ENCODE data around the gene KMT2B. TPM values are rescaled to one million over a fixed set of nuclear protein-coding genes. Genes with fewer than 3 reads are reported as not detected.
"Not testable (repeated sequence)": the region's sequence is repeated elsewhere in the genome, so short reads cannot be mapped to it uniquely, and the experiment has no call there.

KMT2B gene
- polyA plus RNA-seq, 1 donor: 33.2 TPM

DNA sequence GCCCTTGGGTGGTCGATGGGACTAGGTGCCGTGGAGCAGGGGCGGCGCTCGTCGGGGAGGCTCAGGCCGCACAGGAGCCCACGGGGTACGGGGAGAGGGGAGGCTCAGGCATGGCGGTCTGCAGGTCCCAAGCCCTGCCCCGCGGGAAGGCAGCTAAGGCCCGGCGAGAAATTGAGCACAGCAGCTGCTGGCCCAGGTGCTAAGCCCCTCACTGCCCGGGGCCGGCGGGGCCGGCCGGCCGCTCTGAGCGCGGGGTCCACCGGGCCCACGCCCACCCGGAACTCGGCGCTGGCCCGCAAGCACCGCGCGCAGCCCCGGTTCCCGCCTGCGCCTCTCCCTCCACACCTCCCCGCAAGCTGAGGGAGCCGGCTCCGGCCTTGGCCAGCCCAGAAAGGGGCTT is 26.7 kb upstream of the KMT2B start:
- not testable (repeated sequence) for H3K27ac ChIP-seq (ENCODE audit: low read length); H3K36me3 ChIP-seq (ENCODE audit: control insufficient read depth, insufficient read depth, low read length); H3K27me3 ChIP-seq (ENCODE audit: control insufficient read depth, insufficient read depth, low read length); H3K4me1 ChIP-seq (ENCODE audit: control insufficient read depth, insufficient read depth, low read length); DNase-seq; H3K4me3 ChIP-seq (ENCODE audit: low read length); H3K9me3 ChIP-seq (ENCODE audit: control insufficient read depth, low read depth, low read length)
- no CpG with 5 or more reads among the region's 37 CpGs for WGBS (ENCODE audit: insufficient coverage, low lambda C conversion rate)

DNA sequence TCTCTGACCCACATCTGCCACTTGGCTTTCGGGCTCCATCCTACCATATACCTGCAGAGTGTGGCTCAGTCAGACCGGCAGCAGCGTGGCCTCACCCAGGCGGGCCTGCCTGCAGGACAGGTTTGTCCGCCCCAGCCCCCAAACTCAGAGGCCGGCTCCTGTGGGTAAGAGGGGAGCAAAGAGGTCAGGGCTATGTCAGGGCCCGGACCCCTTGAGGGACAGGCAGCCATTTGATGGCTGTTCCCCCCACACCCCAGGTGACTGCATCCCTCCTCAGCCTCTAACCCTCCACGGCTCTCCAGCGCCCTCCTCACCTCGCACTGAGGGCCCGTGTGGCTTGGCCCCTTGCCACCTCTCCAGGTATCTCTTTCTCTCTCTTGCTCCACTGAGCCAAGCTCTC is 25.8 kb upstream of the KMT2B start:
- Histone ChIP-seq H3K4me3 (ENCODE audit: low read length) (no peak overlapping the region), H3K4me1 (ENCODE audit: control insufficient read depth, insufficient read depth, low read length) (no peaks in the 10 kb centered on the region), H3K27ac (ENCODE audit: low read length) (no peak overlapping the region), H3K27me3 (ENCODE audit: control insufficient read depth, insufficient read depth, low read length) (no peaks in the 10 kb centered on the region), H3K36me3 (ENCODE audit: control insufficient read depth, insufficient read depth, low read length) (no peaks in the 10 kb centered on the region), H3K9me3 (ENCODE audit: control insufficient read depth, low read depth, low read length) (no peaks in the 10 kb centered on the region)
- no peak for DNase-seq
- WGBS (ENCODE audit: insufficient coverage, low lambda C conversion rate): no CpG with 5 or more reads among the region's 11 CpGs

DNA sequence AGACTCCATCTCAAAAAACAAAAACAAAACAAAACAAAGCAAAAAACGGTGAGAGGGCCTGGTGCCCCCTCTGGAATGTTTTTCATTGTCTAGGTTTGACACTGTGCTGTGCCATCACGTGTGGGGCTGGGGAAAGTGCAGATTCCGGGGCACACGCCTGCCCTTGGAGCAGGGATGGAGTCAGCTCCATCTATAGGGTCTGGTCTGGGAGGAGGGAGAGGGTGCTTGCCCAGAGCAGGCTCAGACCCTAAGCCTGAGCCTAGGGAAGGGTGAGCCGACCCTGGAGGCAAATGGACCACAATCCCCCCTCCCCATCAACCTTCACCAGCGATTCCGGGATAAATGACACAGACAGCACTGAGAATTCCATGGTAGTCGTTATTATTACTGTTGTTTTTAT is 24.4 kb upstream of the KMT2B start:
- Histone ChIP-seq H3K27ac (ENCODE audit: low read length) (no peak overlapping the region), H3K9me3 (ENCODE audit: control insufficient read depth, low read depth, low read length) (no peaks in the 10 kb centered on the region), H3K4me3 (ENCODE audit: low read length) (no peak overlapping the region), H3K36me3 (ENCODE audit: control insufficient read depth, insufficient read depth, low read length) (no peaks in the 10 kb centered on the region), H3K4me1 (ENCODE audit: control insufficient read depth, insufficient read depth, low read length) (no peaks in the 10 kb centered on the region), H3K27me3 (ENCODE audit: control insufficient read depth, insufficient read depth, low read length) (no peaks in the 10 kb centered on the region)
- WGBS (ENCODE audit: insufficient coverage, low lambda C conversion rate): no CpG with 5 or more reads among the region's 8 CpGs
- no peak for DNase-seq

DNA sequence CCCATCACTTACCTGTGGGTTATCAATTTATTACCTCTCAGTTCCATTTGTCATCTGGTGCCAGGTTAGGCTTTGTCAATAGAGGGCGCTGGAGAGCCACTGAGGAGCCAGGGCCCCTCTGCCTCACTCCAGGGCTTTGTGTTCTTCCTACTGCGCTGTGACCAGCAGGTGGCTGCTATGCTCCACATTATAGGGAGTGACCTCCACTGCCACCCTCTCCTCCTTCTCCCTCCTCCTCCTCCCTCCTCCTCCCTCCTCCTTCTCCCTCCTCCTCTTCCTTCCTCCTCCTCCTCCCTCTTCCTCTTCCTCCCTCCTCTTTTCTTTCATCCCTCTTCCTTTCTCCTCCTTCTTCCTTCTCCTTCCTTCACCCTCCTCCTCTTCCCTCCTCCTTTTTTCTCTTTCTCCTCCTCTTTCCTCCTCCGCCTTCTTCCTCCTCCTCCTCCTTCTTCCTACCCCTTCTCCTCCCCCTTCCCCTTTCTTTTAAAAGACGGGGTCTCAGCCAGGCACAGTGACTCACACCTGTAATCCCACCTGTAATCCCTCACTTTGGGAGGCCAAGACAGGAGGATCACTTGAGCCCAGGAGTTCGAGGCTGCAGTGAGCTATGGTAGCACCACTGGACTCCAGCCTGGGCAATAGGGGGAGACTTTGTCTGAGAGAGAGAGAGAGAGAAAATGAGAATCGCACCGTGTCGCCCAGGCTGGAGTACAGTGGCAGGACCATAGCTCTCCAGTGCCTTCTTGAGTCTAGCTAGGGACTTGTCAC is 23.8 kb upstream of the KMT2B start:
- H3K4me1 ChIP-seq (ENCODE audit: control insufficient read depth, insufficient read depth, low read length): no peaks in the 10 kb centered on the region
- H3K36me3 ChIP-seq (ENCODE audit: control insufficient read depth, insufficient read depth, low read length): no peaks in the 10 kb centered on the region
- WGBS (ENCODE audit: insufficient coverage, low lambda C conversion rate): 86% methylated on average over 1 of the region's 8 CpGs
- no peak overlapping the region for H3K27ac ChIP-seq (ENCODE audit: low read length)
- no peaks in the 10 kb centered on the region for H3K27me3 ChIP-seq (ENCODE audit: control insufficient read depth, insufficient read depth, low read length)
- no peaks in the 10 kb centered on the region for H3K9me3 ChIP-seq (ENCODE audit: control insufficient read depth, low read depth, low read length)
- H3K4me3 ChIP-seq (ENCODE audit: low read length): no peak overlapping the region
- DNase-seq: peak; percentile 81 to 84

DNA sequence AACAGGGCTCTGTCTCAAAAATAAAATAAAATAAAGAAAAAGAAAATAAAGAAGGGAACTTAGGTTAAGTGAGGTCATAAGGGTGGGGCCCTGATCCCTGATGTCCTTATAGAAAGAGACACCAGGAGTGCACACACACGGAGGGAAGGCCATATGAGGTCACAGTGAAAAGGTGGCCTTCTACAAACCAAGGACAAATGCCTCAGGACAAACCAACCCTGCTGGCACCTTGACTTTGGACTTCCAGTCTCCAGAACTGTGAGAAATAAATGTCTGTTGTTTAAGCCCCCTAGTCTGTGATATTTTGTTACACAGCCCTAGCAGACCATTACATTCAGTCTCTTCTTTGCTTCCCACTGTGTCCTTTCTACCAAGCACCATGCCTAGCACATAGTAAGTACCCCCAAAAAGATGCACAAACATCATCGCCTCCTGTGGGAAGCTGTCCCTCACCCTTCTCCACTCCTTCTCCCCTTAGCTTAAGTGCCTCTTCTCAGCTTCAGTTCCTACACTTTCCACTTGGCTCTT is 21.8 kb upstream of the KMT2B start:
- Histone ChIP-seq H3K27ac (ENCODE audit: low read length) (no peak overlapping the region), H3K4me3 (ENCODE audit: low read length) (no peak overlapping the region), H3K9me3 (ENCODE audit: control insufficient read depth, low read depth, low read length) (no peaks in the 10 kb centered on the region), H3K36me3 (ENCODE audit: control insufficient read depth, insufficient read depth, low read length) (no peaks in the 10 kb centered on the region), H3K4me1 (ENCODE audit: control insufficient read depth, insufficient read depth, low read length) (no peaks in the 10 kb centered on the region), H3K27me3 (ENCODE audit: control insufficient read depth, insufficient read depth, low read length) (no peaks in the 10 kb centered on the region)
- no peak for DNase-seq
- WGBS (ENCODE audit: insufficient coverage, low lambda C conversion rate): no CpG with 5 or more reads among the region's 2 CpGs

DNA sequence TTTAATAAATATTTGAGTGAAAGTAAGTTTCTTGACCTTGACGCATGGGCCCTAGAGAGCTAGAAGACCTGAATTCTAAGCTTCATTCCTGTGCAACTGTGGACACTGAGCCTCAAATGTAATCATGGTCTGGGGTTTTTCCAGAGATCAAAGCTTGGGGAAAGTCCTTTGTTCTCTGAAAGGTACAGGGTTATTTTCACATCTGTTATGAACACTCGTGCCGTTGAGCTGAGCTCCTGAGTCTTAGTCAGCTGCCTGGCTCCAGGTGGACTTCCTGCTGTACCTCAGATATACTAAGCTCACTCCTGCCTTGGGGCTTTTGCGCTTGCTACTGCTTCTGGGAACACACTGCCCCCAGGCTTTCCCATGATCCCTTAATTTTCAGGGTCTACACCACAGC is 21.0 kb upstream of the KMT2B start:
- no peak overlapping the region for H3K4me3 ChIP-seq (ENCODE audit: low read length)
- H3K36me3 ChIP-seq (ENCODE audit: control insufficient read depth, insufficient read depth, low read length): no peaks in the 10 kb centered on the region
- H3K9me3 ChIP-seq (ENCODE audit: control insufficient read depth, low read depth, low read length): no peaks in the 10 kb centered on the region
- no CpG with 5 or more reads among the region's 4 CpGs for WGBS (ENCODE audit: insufficient coverage, low lambda C conversion rate)
- H3K27ac ChIP-seq (ENCODE audit: low read length): no peak overlapping the region
- no peaks in the 10 kb centered on the region for H3K27me3 ChIP-seq (ENCODE audit: control insufficient read depth, insufficient read depth, low read length)
- H3K4me1 ChIP-seq (ENCODE audit: control insufficient read depth, insufficient read depth, low read length): no peaks in the 10 kb centered on the region
- DNase-seq: no peak

DNA sequence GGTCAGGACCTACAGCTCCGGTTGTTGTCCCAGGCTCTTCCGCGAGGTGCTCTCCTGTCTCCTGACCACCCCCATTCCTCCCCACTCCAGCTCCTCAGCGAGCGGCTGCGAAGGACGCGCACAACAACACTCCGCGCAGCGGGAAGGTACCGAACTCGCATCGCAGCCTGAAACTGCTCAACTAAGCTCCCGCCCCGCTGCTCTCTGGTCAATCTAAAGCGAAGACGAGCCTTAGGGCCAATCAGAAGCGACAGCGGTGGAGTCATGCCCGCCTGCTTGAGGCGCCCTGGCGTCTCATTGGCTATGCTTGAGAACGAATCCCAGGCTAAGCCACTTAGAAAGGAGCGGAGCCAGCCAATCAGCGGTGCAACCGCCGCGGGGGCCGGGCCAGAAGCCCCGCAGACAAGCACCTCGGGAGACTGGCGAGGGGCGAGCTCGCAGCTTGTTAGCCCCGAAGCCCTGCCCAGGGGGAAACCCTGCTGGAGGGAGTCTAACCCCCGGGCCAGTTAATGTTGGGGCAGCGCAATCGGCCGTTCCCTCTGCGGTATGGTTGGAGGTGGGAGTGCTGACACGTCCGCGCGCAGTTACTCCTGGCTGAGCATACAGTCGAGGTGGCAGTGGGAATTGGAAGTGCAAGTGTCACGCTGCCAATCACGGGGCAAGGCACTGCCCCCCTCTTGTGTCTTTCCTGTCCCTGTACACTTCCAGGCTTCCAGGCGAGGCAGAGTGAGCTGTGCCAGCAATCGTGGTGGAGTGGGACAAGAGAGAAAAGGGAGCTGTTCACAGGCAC is 15.4 kb upstream of the KMT2B start:
- H3K27ac ChIP-seq (ENCODE audit: low read length): no peak overlapping the region
- H3K27me3 ChIP-seq (ENCODE audit: control insufficient read depth, insufficient read depth, low read length): peaks cover 10% of the 10 kb centered on the region
- peaks cover 3% of the 10 kb centered on the region for H3K9me3 ChIP-seq (ENCODE audit: control insufficient read depth, low read depth, low read length)
- H3K4me1 ChIP-seq (ENCODE audit: control insufficient read depth, insufficient read depth, low read length): peaks cover 3% of the 10 kb centered on the region
- H3K4me3 ChIP-seq (ENCODE audit: low read length): peak overlapping the region; percentile 50
- H3K36me3 ChIP-seq (ENCODE audit: control insufficient read depth, insufficient read depth, low read length): no peaks in the 10 kb centered on the region
- DNase-seq: peak; percentile 92 to 96
- WGBS (ENCODE audit: insufficient coverage, low lambda C conversion rate): no CpG with 5 or more reads among the region's 50 CpGs

DNA sequence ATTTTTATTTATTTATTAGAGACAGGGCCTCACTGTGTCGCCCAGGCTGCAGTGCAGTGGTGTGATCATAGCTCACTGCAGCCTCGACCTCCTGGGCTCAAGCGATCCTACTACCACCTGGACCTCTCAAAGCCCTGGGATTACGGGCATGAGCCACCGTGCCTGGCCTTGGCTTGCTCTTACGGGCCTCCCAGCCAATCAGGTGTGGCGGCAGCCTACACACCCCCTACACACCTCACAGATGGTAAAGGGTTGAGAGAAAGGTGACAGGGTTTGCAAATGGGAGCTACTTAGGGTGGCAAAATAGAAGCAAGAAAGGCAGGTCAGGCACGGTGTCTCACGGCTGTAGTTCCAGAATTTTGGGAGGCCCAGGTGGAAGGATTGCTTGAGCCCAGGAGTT is 14.5 kb upstream of the KMT2B start:
- Histone ChIP-seq H3K36me3 (ENCODE audit: control insufficient read depth, insufficient read depth, low read length) (no peaks in the 10 kb centered on the region), H3K27me3 (ENCODE audit: control insufficient read depth, insufficient read depth, low read length) (peaks cover 10% of the 10 kb centered on the region), H3K27ac (ENCODE audit: low read length) (no peak overlapping the region), H3K9me3 (ENCODE audit: control insufficient read depth, low read depth, low read length) (peaks cover 3% of the 10 kb centered on the region), H3K4me1 (ENCODE audit: control insufficient read depth, insufficient read depth, low read length) (peaks cover 3% of the 10 kb centered on the region), H3K4me3 (ENCODE audit: low read length) (no peak overlapping the region)
- DNase-seq: no peak
- WGBS (ENCODE audit: insufficient coverage, low lambda C conversion rate): no CpG with 5 or more reads among the region's 9 CpGs

DNA sequence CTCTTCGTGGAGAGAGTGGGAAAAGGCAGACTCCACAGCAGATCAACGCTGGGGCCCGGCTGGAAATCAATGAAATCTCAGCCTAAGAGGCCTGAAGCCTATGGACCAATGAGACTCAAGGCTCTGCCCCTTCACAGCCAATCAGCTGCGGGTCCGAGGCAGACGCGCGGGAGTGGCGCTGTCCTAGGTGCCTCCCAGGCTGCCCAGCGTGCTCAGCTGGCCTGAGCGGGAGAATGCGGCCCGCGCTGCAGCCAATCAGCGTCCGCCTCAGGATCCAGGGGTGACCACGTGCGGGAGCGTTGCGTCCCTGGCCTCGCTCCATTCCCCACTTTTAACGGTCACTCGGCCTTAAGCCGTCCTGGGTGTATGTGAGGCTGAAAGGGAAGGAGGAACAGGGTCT is 13.6 kb upstream of the KMT2B start, which contains the start of gene ZBTB32:
Gene ZBTB32, plus strand, starts transcription at position 341 of the 400 bp plus-strand sequence. CDS start 10,069 bp downstream, outside the sequence.
- no peak within 1 kb of the TSS for H3K27ac ChIP-seq (ENCODE audit: low read length)
- peaks cover 3% of the 10 kb centered on the region for H3K4me1 ChIP-seq (ENCODE audit: control insufficient read depth, insufficient read depth, low read length)
- no peak within 1 kb of the TSS for H3K4me3 ChIP-seq (ENCODE audit: low read length)
- H3K27me3 ChIP-seq (ENCODE audit: control insufficient read depth, insufficient read depth, low read length): peaks cover 10% of the 10 kb centered on the region
- no peaks in the 10 kb centered on the region for H3K36me3 ChIP-seq (ENCODE audit: control insufficient read depth, insufficient read depth, low read length)
- H3K9me3 ChIP-seq (ENCODE audit: control insufficient read depth, low read depth, low read length): peaks cover 3% of the 10 kb centered on the region
- no CpG with 5 or more reads among the region's 24 CpGs for WGBS (ENCODE audit: insufficient coverage, low lambda C conversion rate)
- peak in 1 of 2 donors; percentile 25 for DNase-seq

DNA sequence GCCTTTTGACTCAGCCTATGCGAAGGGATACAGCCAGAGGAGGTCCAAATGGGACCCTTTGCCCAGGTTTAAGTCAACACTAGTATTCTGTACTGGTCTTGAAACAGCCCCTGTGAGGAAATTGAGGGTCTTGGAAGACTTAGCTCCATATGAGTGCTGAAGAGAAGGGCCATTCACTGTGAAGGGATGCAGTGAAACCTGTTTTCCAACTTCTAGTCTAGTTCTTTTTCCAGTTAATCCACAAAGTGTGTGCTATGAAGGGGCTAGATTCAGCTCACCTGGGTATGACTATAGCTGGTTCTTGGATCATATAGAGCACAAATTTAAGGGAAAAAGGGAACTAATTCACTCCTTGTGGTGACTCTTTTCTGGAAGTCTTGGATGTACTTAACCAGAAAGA is 9.4 kb upstream of the KMT2B start:
- no CpG with 5 or more reads among the region's 1 CpG for WGBS (ENCODE audit: insufficient coverage, low lambda C conversion rate)

More for the DNA sequence above, 9.4 kb upstream of the KMT2B start:
- H3K4me1 ChIP-seq (ENCODE audit: control insufficient read depth, insufficient read depth, low read length): no peaks in the 10 kb centered on the region
- H3K4me3 ChIP-seq (ENCODE audit: low read length): no peak overlapping the region
- no peak overlapping the region for H3K27ac ChIP-seq (ENCODE audit: low read length)
- H3K27me3 ChIP-seq (ENCODE audit: control insufficient read depth, insufficient read depth, low read length): peaks cover 15% of the 10 kb centered on the region
- H3K9me3 ChIP-seq (ENCODE audit: control insufficient read depth, low read depth, low read length): peaks cover 3% of the 10 kb centered on the region
- DNase-seq: no peak
- no peaks in the 10 kb centered on the region for H3K36me3 ChIP-seq (ENCODE audit: control insufficient read depth, insufficient read depth, low read length)

Data from large intestine (tissue), 3 donors.